A172 (cell line): Measurements from ENCODE around the gene KIAA2012. TPM values are rescaled to one million over a fixed set of nuclear protein-coding genes. Genes with fewer than 3 reads are reported as not detected.
"Not testable (repeated sequence)": the region's sequence is repeated elsewhere in the genome, so short reads cannot be mapped to it uniquely, and the experiment has no call there.

Source experiments
- DNase-seq: peaks from one replicate; pipeline ENCODE4 v3.0.0-alpha.2; 2015; ENCODE audit warnings: low spot score
- total RNA-seq: library from RNA; depleted of rRNA; stranded (reverse); fragments of >200 nt; shearing (Covaris generic); gene quantifications from 2 replicates; pipeline ENCODE4 v1.2.3, GENCODE V29; 2014

Gene KIAA2012
- total RNA-seq, 1 experiment from 2014 or later: not detected

DNA sequence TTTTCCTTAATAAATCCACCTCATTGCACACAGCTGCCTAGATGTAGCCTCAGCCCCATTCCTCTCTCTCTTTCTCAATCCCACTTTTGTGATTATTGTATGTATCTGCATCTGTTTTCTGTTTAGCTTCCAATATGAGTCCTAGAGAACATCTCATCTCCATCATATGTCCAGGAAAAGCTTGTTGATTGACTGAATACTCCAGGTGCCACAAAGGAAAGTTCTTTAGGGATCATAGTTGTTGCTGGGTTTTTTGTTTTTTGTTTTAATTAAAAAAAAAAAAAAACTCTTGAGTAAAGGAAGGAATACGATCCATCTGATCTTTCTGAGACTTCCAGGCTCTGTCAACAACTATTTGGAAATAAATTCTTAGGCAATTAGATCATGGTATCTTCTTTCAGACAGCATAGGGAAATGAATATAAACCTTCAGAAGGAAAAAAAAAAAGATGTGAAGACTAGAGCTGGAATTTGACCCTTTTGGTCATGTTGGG, 42.5 kb downstream of the KIAA2012 start:
- DNase-seq: peak; percentile 19

DNA sequence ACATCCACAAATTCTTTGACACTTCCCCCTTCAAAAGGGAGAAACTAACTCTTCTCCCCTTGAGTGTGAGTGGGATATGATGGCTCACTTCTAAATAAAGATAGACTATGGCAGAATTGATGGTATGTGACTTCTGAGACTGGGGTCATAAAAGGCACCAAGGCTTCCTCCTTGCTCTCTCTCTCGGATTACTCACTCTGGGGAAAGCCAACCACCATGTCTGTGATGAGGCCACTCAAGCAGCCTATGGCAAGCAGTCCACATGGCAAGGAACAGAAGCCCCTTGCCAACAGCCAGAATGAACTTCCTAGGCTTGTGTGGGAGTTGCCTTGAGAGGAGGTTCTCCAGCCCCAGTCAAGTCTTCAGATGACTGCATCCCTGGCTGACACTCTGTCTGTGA, 43.6 kb downstream of the KIAA2012 start:
- no peak for DNase-seq

DNA sequence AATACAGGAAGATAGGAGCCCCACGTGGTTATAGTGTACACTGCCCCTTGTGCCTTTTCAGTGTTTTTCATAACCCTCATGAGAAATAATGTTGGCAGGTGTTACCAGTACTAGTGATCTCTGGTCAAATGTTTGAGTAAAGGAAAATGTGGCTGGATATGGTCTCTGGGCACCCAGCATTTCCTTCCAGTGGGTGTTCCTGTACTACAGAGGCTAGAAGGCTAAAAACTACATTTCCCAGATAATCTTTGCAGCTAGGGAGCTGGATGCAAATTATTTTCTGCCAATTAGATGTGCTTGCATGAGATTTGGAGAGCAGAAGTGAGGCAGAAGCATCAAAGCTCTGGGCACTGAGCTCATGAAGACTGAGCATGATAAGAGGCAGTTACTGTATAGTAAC, 45.1 kb downstream of the KIAA2012 start:
- no peak for DNase-seq

DNA sequence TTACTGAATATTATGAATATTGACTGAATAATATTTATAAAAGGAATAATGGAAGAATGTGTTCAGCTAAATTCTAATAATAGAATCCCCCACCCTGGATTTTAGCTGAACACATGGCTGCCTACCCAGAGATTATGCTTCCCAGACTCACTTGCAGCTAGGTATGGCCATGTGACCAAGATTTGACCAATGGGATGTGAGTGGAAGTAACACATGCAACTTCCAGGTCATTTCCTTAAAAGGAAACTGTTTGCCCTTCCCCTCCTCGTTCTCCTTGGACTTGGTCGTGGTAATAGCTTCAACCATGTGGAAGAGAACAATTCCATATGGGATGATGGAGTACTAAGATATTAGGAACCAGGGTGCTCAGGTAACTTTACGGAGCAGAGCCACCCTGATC, 47.8 kb downstream of the KIAA2012 start:
- no peak for DNase-seq

DNA sequence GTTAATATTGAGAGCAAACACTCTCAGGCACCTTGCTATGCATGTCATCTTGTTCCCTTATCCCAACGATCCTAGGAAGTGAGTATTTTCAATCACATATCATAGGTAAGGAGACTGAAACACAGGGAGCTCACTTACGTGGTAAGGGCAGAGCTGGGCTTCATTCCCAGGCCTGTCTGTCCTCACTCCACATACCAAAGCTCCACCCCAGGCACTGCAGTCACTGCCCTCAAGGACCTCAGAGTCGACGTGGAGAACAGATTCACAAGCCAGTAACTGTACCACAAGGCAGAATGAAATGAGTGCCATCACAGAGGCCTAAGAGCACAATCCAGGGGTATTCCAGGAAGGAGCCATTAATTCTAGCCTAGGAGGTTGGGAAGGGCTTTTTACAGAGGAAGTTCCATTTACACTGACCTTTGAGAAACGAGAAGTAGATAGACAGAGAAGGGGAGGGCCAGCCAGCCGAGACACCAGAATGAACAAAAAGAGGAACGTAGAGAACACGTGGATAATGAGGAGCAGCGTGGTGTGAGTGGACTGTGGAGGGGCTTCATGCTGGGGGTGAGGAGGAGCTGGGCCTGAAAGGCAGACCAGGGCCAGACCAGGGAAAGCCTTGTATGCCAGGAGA, 48.6 kb downstream of the KIAA2012 start:
- no peak for DNase-seq

DNA sequence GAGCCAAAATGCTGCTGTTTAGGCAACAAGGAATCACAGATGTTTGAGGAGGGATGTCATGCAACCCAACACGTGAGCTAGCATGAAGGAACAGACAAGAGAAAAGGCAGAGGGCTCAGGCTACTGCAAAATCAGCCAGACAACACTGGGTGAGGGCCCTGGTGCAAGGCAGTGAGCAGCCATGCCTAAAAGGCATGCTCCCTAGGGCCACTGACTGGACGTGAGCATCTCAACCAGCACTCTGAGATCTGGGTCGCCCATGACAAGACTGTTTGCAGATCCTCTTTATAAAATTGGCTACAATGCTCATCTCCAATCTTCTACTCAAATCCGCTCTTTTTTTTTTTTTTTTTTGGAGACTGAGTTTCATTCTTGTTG, 49.1 kb downstream of the KIAA2012 start:
- DNase-seq: no peak

DNA sequence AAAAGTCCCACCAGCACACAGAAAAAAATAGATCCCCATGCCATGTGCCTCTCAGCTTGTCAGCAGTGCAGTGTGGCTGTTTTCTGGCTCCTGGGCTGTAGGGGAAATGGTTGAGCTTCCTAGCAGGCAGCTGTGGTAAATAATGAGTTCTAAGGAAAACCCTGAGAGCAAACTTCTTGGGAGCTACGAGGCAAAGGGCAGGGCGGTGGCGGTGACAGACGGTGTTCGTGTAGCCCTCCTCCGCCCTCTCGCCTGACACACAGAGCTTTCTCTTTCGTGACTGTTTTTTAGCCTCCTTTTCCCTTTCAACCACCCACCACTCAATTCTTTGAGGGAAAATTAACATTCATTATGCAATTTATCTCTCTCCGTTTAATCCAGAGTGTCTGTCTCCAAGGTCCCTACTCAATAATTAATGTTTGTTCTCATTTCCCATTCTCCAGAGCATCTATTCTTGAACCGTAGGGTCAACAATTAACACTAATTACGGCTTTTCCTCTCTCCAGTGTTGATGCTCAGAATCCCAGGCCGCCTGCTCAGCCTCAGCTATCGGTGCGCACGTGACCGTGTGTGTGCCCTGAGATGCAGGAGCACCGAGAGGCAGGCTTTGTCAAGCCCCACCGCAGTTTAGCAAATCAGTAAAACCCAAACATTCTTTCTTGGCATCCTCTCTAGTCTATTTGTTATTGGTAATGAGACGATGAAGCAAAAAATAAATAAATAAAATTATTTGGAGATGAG, 50.1 kb downstream of the KIAA2012 start:
- DNase-seq: no peak

DNA sequence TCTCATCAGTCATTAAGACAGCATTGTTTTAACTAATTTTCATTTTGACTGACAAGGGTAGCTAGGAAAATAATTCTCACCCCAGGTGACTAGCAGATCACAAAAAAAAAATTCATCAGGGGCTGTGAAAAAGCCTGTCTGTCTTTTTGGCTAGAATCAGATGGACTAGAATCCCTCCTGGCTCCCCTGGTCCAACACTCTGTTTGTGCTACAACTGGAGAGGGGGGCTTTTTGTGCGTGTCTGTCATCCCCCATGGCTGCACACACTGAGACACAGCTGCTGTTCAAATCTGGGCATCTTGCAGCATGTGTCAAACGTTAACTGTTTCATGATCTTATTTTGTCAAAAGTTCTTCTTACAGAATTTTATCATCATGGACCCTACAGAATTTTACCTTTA, 51.2 kb downstream of the KIAA2012 start:
- no peak for DNase-seq

DNA sequence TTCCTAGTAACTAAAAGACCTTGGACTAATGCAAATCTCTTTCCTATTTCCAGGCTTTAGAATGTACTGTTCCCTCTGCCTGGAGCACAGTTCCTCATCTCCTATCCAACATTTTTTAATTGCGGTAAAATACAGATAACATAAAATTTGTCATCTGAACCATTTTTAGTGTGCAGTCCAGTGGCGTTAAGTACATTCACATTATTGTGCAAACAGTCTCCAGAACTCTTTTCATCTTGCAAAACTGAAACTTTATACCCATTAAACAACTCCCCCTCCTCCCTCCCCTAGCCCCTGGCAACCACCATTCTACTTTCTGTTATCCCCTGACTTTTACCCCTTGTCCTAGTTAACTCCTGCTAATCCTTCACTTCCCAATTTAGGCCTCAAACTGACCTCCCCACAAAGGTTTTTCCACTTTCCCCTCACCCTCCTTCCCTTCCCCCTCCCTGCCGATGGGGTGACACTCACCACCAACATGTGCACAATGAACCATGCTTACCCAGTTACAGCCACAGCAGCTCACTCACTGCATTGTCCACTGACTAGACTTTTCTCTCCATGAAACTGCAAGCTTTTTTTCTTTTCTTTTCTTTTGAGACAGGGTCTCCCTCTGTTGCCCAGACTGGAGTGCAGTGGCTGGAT, 54.8 kb downstream of the KIAA2012 start:
- no peak for DNase-seq

DNA sequence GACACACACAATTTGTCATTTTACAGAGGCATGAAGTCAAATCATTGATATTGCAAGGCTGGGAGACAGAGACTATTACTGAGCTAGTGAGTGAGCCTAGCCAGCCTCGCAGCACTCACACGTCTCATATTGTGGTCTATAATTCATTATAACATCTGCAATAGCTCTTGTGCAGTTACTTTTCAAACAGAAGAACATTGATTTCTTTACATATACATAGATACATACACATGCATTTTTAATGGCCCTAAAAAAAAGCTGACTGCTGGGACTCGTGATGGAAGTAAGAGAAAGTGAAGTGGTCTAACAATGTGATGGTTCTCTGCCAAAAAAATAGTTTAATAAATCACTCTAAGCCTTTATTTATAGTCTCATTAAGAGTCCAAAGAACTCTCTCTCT, 56.8 kb downstream of the KIAA2012 start:
- no peak for DNase-seq

DNA sequence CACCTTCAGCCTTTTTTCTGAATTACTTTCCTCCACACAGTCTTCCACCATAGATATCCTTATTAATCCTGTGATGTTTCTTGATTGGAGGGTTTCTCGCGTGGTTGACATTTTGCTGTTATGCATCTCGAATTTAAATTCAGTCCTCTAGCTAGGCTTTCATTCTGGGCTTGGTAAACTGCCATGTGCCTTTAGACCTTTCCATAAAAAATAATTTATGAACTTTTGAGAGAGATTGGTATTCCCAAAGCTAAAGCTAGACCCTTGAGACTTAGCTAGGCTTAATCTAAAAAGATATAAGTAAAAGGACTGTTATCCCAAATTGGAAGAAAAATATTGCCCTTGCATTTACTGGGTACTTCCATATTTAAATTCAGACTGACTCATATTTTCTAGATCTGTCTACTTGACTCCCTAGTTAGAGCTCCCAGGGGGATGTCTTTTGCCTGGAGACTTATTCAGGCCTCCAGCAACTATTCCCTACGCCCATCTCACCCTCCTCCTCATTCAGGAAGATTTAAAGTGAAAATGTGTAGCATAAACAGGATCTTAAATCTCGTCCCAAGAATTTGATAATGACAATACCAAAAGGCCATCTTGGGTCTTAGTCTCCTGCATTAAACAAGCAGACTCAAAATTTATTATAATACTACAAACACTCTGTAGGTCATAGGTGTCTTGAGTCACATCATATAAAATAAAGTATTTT, 60.3 kb downstream of the KIAA2012 start:
- DNase-seq: no peak

DNA sequence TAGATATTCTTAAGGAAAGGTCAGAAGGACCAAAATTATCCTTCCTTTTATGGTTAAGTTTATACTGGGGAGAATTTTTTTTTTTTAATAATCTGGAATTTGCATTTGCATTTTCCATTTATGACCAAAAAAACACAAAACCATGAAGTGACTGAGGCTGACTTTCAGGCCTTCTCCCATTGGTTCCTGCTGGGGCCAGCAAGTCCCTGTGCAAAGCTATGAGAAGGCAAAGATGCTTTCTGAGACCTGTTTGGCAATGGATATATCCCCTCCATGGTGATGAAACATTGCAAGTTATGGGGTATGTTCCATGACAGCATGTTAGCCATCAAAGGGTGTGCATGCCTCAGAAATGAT, 60.8 kb downstream of the KIAA2012 start:
- DNase-seq: no peak

DNA sequence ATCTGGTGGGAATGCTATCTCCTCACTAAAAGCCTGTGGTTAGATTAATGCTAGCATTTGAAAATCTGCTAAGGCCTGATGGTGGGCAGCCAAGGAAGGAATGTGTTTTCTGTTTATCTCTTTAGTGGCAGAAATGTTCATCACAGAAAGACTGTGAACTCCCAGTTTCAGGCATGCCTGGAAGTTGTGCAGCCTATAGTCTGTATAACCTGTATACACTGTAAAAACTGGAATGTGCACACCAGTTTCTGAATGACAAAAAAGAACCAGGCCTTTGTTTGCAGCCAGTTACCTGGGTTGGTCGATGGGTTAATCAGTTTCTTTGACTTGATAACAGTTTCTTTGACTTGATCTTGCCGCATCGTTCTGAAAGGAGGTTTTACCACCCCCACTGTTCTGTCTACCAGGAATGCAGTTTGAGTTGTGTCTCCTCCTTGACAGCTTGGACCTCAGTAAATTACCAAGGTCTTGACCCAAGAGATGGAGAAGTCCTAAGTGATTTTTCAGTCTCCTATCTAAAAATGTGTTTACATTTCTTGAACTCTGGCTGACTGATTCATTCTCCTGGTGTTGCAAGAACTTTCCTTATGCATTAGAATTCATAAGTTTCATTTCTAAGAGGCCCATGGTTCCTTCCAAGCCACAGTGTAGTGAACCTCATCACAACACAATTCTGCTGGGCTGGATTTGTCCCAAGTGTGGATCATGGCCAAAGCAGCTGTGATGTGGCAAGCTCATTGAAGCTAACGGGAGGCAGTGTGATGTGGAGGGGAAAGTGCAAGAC, 62.2 kb downstream of the KIAA2012 start:
- DNase-seq: peak; percentile 83

DNA sequence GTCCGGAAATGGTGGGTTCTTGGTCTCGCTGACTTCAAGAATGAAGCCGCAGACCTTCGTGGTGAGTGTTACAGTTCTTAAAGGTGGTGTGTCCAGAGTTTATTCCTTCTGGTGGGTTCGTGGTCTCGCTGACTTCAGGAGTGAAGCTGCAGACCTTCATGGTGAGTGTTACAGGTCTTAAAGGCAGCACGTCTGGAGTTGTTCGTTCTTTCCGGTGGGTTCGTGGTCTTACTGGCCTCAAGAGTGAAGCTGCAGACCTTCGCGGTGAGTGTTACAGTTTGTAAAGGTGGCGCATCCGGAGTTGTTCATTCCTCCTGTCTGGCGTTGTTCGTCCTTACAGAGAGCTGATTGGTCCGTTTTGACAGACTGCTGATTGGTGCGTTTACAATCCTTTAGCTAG, 63.0 kb downstream of the KIAA2012 start:
- DNase-seq: not testable (repeated sequence)

DNA sequence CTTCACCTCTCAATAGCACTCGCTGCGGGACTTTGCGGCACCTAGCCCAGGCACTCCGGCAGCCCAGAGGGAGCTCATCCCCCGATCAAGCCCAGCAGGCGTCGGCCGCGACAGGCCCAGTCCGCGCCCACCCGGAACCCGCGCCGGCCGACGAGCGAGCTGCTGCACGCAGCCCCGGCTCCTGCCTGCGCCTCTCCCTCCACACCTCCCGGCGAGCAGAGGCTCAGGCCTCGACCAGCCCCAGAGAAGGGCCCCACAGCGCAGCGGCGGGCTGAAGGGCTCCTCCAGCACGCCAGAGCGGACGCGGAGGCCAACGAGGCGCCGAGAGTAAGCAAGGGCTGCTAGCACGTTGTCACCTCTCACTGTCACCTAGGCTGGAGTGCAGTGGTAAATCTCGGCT, 63.5 kb downstream of the KIAA2012 start:
- DNase-seq: no peak

DNA sequence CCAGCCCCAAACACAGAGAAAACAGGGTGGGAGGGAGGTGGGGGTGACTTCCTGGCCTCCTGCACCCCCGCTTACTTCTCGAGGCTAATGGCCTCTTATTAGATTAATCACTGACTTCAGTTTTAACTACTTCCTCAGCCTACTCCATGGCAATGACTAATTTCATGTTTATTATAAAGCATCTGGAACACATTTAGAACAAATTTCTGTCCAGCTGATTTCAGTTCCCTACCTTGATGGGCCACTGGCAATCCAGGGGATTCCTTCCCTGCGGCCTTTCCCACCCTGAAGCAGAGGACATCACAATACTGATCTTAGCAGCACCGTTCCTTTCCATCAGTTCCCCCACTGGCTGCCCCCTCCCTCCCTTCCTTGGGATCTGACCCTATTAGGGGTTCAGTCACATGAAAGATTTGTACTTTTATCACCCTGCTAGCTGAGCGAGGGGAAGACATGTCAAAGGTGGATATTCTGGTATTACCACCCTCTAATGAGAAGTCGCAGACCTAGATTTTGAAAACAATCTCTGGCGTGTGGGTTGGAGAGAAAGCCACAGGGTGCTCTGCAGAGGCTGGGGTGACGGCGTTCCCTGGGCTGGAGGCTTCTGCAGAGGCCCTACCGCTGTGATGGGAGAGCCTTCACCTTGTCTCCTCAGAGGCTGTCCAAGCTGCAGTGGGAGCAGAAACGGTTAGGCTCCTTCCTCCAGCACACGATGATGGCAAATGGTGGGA, 67.6 kb downstream of the KIAA2012 start:
- DNase-seq: no peak

DNA sequence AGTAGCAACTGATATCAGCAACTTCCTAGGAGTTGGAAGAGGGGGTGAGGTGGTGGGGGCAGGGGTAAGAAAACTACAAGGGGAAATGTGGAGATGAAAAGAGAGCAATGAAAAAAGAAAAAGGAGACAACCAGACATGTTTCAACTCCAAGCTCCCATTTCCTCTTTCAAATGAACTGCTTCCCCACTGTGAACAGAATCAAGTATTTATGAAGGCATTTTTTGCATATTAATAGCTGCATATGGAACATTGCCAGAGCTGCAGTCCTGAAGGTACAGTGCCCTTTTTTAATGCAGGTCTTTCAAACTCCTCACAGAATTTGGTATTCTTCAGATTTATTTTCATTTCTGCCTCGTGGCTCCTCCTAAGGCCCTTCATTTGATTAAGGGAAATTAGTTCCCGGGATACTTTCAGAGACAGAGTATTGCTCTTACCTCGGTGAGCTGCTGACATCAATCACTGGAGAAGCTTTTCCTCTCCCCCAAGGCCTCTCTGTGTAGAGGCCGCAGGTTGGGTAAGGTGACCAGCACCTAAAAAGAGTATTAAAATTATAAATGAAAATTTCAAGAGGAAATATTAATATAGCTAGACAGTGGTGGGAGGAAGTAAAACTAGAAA, 68.4 kb downstream of the KIAA2012 start:
- DNase-seq: no peak

DNA sequence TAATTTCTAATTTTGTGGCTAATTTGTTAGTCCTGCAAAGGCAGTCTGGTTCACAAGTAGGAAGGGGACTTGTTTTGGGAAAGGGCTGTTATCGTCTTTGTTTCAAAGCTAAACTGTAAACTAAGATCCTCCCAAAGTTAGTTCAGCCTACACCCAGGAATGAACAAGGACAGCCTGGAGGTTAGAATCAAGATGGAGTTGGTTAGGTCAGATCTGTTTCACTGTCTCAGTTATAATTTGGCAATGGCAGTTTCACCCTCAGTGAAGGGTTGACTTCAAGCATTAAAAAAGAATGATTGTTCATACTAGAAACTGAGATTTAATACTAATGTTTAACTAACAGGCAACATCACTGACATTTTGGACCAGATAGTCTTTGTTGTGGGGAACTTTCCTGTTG, 69.5 kb downstream of the KIAA2012 start:
- DNase-seq: no peak

DNA sequence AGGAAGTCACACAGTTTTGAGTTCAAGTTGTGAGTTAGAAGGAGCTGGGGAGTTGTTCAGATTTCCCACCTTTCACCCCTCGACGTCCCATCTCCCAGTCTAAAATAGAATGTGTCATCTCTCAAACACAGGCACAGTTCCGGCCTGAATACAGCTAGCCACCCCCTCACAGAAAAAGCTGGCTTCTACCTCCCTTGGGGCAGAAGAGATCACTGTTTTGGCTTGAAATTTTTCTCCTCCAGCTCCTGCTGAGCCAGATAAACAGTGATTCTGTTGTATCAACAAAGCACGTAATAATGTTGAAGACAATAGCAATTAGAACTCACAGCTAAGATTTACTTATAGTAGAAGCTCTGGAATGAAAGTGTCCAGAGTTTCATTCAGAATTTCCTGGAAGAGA, 74.7 kb downstream of the KIAA2012 start:
- no peak for DNase-seq

DNA sequence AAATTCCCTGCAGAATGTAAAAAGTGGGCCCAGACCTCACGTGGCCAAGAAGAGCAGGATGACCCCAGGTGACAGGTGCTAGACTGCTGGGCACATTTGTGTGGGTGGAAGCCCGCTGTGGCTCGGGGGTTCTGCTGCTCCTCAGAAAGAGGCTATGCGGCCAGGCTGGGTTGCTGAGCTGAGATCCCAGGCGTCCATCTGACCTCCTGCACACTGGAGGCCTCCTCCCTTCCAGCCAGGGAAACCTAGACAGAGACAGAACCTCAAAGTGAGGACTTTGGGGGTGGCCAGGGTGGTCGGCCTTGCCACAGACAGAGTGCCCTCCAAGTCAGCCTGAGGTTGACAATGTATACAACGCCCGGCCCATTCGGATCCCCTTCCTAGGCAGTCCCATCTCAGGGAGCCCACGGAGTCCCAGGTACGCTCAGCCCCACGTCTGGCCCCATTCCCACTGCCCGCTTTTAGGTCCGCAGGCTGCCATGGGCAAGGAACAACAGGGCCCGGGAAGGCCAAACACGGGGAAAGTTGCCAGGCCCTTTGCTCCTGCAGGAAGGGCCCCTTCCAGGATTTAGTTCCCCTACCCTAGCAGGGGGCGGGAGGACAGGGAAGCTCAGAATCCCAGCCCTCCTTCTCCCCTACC, 75.6 kb downstream of the KIAA2012 start:
- DNase-seq: no peak
